NOMO-1 (cell line): ENCODE results near the gene REPIN1.
A peak's percentile ranks its signal among the peaks of the same experiment; 100 is the strongest.

Source experiments
- DNase-seq, 2 experiments: peaks; one replicate each; lab custom pipeline; 2025; ENCODE audit not compliant: unreplicated experiment in 2 of 2; lab: John Stamatoyannopoulos, UW

The REPIN1 gene

GRCh38 chr7:150368096-150368883, at the start of gene REPIN1:
TSS of gene REPIN1 (plus strand) at chr7:150368822. CDS start at chr7:150369712, 890 bp downstream.
- DNase-seq = peak; percentile 50 to 66

- DNase-seq = no peak
Measured at GRCh38 chr7:150321788-150322113, 46.9 kb upstream of the REPIN1 start.

GRCh38 chr7:150322114-150322832, 46.3 kb upstream of the REPIN1 start:
- DNase-seq = no peak

- DNase-seq = peak; percentile 7 to 19
Measured at GRCh38 chr7:150322833-150323681, 45.6 kb upstream of the REPIN1 start, which contains the start of the genes ACTR3C and LRRC61. TSS of gene ACTR3C (minus strand) at chr7:150323545. CDS start at chr7:150295296, 28,249 bp downstream. TSS of gene LRRC61 (plus strand) at chr7:150323355. CDS start at chr7:150336862, 13,507 bp downstream.

- peak in 1 of 2 experiments; percentile 3 for DNase-seq
Measured at GRCh38 chr7:150323682-150324372, 44.8 kb upstream of the REPIN1 start.

- DNase-seq = no peak
Measured at GRCh38 chr7:150324373-150324961, 44.2 kb upstream of the REPIN1 start.

- DNase-seq = peak; percentile 4 to 22
Measured at GRCh38 chr7:150325110-150325611, 43.5 kb upstream of the REPIN1 start.

GRCh38 chr7:150325901-150326300, 42.7 kb upstream of the REPIN1 start:
- DNase-seq = no peak

- DNase-seq = no peak
Measured at GRCh38 chr7:150326657-150327268, 41.9 kb upstream of the REPIN1 start.

GRCh38 chr7:150327308-150327707, 41.3 kb upstream of the REPIN1 start:
- DNase-seq = no peak

- no peak for DNase-seq
Measured at GRCh38 chr7:150329331-150330120, 39.1 kb upstream of the REPIN1 start.

- DNase-seq = no peak
Measured at GRCh38 chr7:150330211-150330885, 38.3 kb upstream of the REPIN1 start.

GRCh38 chr7:150332852-150333635, 35.6 kb upstream of the REPIN1 start:
- no peak for DNase-seq

- no peak for DNase-seq
Measured at GRCh38 chr7:150333659-150334058, 35.0 kb upstream of the REPIN1 start.

- no peak for DNase-seq
Measured at GRCh38 chr7:150334108-150334507, 34.5 kb upstream of the REPIN1 start.

GRCh38 chr7:150335108-150335773, 33.4 kb upstream of the REPIN1 start:
- DNase-seq = no peak

- DNase-seq = no peak
Measured at GRCh38 chr7:150335774-150336112, 32.9 kb upstream of the REPIN1 start.
